Heart right ventricle (tissue), 16 donors: ENCODE data around the gene USP43. TPM values are rescaled to one million over a fixed set of nuclear protein-coding genes. Genes with fewer than 3 reads are reported as not detected.

Experiments
- ATAC-seq, 8 donors: fragments of 200-7000 bp; cut with Tn5 transposase; one replicate each; pipeline ENCODE4 v1.9.1; 2020; ENCODE audit warnings: mild to moderate bottlenecking in 8 of 8, moderate library complexity in 8 of 8, moderate number of reproducible peaks in 1 of 8
- DNase-seq, 2 donors: peaks; one replicate each; pipeline ENCODE4 v3.0.0-alpha.2; 2020
- H3K27ac ChIP-seq, 10 donors: fragments of 200-600 bp; sonication (generic) in 2 of 10; one replicate each; pipeline versions ENCODE4 v1.5.0 to v1.8.0; 2020 to 2022; ENCODE audit warnings: mild to moderate bottlenecking in 3 of 10
- H3K27me3 ChIP-seq, 7 donors: fragments of 200-600 bp; one replicate each; pipeline ENCODE4 v1.8.0; 2021 to 2022; ENCODE audit warnings: mild to moderate bottlenecking in 2 of 7
- H3K36me3 ChIP-seq, 9 donors: fragments of 200-600 bp; sonication (generic) in 1 of 9; one replicate each; pipeline versions ENCODE4 v1.5.0 to v1.8.0; 2020 to 2022; ENCODE audit warnings: mild to moderate bottlenecking in 2 of 9
- H3K4me1 ChIP-seq, 9 donors: fragments of 200-600 bp; sonication (generic) in 1 of 9; one replicate each; pipeline versions ENCODE4 v1.5.0 to v1.8.0; 2020 to 2022; ENCODE audit warnings: mild to moderate bottlenecking in 4 of 9
- H3K4me3 ChIP-seq, 10 donors: fragments of 200-600 bp; sonication (generic) in 2 of 10; one replicate each; pipeline versions ENCODE4 v1.5.0 to v1.8.0; 2020 to 2022; ENCODE audit warnings: mild to moderate bottlenecking in 7 of 10, moderate library complexity in 2 of 10
- H3K9me3 ChIP-seq, 11 donors: fragments of 200-600 bp in 10 of 11; sonication (generic) in 2 of 11; one replicate each; pipeline versions ENCODE4 v1.5.0 to v1.8.0; 2013 to 2022; ENCODE audit warnings: mild to moderate bottlenecking in 2 of 11, control low read depth in 1 of 11, moderate library complexity in 1 of 11
- WGBS, 2 donors: extraction: QIAGEN DNeasy Blood & Tissue Kit; methylation state at CpG; one replicate each; pipeline ENCODE4 v1.1.7; 2013; ENCODE audit warnings: inconsistent platforms in 1 of 2; 5-methylcytosine and 5-hydroxymethylcytosine counted together
- intact Hi-C, 10 donors: fragments of 100-400 bp; cut with DNase I; formaldehyde crosslinking; loops; one replicate each; pipeline versions ENCODE4 v1.11.1 to v1.14.2; 2022
- polyA plus RNA-seq, 2 donors: library from polyadenylated mRNA; stranded (reverse); fragments of 200-250 nt; gene quantifications; one replicate each; pipeline ENCODE4 v1.2.3, GENCODE V29; 2013
- total RNA-seq, 10 donors: library from RNA; stranded (reverse); fragmentation: NEBNext Ultra II Directional in 3 of 10; extraction: Animal tissue kit (Norgen Biotek cat#: 25700) in 3 of 10; gene quantifications; one replicate each; pipeline versions ENCODE4 v1.2.1 to v1.2.4, GENCODE V29; 2021 to 2023
- TF ChIP-seq, protein P1 (sequence below), 9 donors: fragments of 200-600 bp; sonication (generic) in 2 of 9; IDR thresholded peaks; one replicate each; pipeline versions ENCODE4 v1.5.0 to v1.8.0; 2021 to 2022; ENCODE audit warnings: antibody characterized with exemption in 9 of 9, mild to moderate bottlenecking in 5 of 9, moderate library complexity in 1 of 9
- donor health status: Arrhythmogenic right ventricular cardiomyopathy.
- donor health status: ischemic (EF 13 %, LVEDD 7.1; RV severe dilation, severe dysfunction).
- donor health status: healthy with polysubstance abuse.
- donor health status: DM: no; HTN: yes; CAD: no.
- donor health status: DM: no; HTN: no; CAD: no.
- donor health status: ischemic (EF 25% LVEDD 6.9; RV normal size, moderate dysfunction).
- donor health status: ischemic (EF 25% LVEDD 5.7; RV mildly dilated, moderate dysfunction).
- donor health status: healthy.
- donor health status: DM: yes; HTN: yes; CAD: no.
- donor health status: Ischemic cardiomyopathy.
- donor health status: ischemic (EF 35%, LVEDD 5.7; RV mildly dilated, moderate dysfunction).
- donor health status: nonischemic (EF 11% LVEDD 7.7; RV severe dilation, severe dysfunction).
- donor health status: DM: yes; HTN: yes; CAD: no.
- donor health status: PGD.
- donor health status: ischemic (EF 29% LVEDD 5.4; RV normal size, mild dysfunction).
- donor health status: nonischemic (EF 23%, LVEDD 6.1; RV moderate dilation, normal function).

The USP43 gene
- total and polyA plus RNA-seq, 12 donors: 0.03 to 0.07 TPM; not detected in 10

GRCh38 chr17:9768381-9768934 lies 123.1 kb downstream of the USP43 start:
- Histone ChIP-seq H3K27me3 (peaks cover 0 to 44% (median 24%) of the 10 kb centered on the region in 7 donors), H3K4me3 (no peak overlapping the region), H3K4me1 (peaks cover 0 to 19% (median 0%) of the 10 kb centered on the region in 9 donors), H3K27ac (no peak overlapping the region), H3K36me3 (no peaks in the 10 kb centered on the region), H3K9me3 (no peaks in the 10 kb centered on the region)
- TF ChIP-seq, protein P1, sequence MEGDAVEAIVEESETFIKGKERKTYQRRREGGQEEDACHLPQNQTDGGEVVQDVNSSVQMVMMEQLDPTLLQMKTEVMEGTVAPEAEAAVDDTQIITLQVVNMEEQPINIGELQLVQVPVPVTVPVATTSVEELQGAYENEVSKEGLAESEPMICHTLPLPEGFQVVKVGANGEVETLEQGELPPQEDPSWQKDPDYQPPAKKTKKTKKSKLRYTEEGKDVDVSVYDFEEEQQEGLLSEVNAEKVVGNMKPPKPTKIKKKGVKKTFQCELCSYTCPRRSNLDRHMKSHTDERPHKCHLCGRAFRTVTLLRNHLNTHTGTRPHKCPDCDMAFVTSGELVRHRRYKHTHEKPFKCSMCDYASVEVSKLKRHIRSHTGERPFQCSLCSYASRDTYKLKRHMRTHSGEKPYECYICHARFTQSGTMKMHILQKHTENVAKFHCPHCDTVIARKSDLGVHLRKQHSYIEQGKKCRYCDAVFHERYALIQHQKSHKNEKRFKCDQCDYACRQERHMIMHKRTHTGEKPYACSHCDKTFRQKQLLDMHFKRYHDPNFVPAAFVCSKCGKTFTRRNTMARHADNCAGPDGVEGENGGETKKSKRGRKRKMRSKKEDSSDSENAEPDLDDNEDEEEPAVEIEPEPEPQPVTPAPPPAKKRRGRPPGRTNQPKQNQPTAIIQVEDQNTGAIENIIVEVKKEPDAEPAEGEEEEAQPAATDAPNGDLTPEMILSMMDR (IDR thresholded peaks at IDR 0.05): peak; percentile 41 to 78 (median 64)
- intact Hi-C loops: loop anchor here in 4 of 10 donors (5.0 kb wide), 1 partner anchor 41 kb away; no protein-coding TSS in a partner anchor
- WGBS, 2 donors: 38 to 44% methylated on average over 5 of the region's 5 CpGs
- DNase-seq (no peak), ATAC-seq (no peak)

DNA sequence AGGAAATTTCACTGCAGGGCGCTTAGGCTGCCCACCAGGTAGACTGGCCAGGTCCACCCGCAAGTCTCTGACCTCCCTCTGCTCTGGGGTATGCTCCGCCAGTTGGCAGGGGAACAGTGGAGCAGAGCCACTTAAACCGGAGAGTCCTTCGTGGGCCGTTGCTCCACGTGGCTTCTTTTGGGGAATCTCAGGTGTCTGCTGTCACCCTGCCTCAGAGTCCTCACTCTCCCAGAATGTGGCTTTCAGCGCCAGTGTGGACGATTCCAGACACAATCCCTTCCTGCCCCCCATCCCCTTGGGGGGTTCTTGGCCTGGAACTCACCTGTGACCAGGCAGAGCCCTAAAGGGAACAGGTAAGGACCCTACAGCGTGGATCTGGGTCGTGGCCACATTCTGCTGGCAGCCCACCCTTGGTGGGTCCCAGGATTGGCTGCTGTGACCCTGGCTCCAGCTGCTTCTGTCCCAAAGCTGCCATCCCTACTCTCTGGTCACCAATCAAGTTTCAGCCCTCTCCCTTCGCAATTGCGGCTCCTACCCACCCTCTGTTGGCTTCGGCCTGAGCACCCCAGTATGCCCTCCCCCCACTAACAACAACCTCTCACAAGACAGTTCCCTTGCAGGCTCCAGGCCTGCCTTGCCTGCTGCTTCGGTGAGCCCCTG lies 123.8 kb downstream of the USP43 start:
- Histone ChIP-seq H3K36me3 (no peaks in the 10 kb centered on the region), H3K4me1 (peaks cover 0 to 19% (median 0%) of the 10 kb centered on the region in 9 donors), H3K4me3 (no peak overlapping the region), H3K9me3 (no peaks in the 10 kb centered on the region), H3K27ac (no peak overlapping the region), H3K27me3 (peaks cover 0 to 44% (median 24%) of the 10 kb centered on the region in 7 donors)
- ATAC-seq (no peak), DNase-seq (no peak)
- TF ChIP-seq, protein P1 (IDR thresholded peaks at IDR 0.05): no peak
- intact Hi-C loops: loop anchor here in 4 of 10 donors (5.0 kb wide), 1 partner anchor 42 kb away; no protein-coding TSS in a partner anchor
- 85% methylated on average over 15 of the region's 15 CpGs for WGBS, 2 donors

- H3K4me3 ChIP-seq: no peak overlapping the region
- peaks cover 0 to 9% (median 0%) of the 10 kb centered on the region in 11 donors for H3K9me3 ChIP-seq
- H3K4me1 ChIP-seq: peaks cover 0 to 11% (median 0%) of the 10 kb centered on the region in 9 donors
- no peaks in the 10 kb centered on the region for H3K36me3 ChIP-seq
- intact Hi-C loops: no loop called here
- no peak for ATAC-seq
- H3K27me3 ChIP-seq: peaks cover 0 to 34% (median 24%) of the 10 kb centered on the region in 7 donors
- WGBS, 2 donors: 92 to 93% methylated on average over 27 of the region's 27 CpGs
- DNase-seq: no peak
- TF ChIP-seq, protein P1 (IDR thresholded peaks at IDR 0.05): no peak
- no peak overlapping the region for H3K27ac ChIP-seq
These were observed 126.1 kb downstream of the USP43 start for GRCh38 chr17:9771465-9771864.

DNA sequence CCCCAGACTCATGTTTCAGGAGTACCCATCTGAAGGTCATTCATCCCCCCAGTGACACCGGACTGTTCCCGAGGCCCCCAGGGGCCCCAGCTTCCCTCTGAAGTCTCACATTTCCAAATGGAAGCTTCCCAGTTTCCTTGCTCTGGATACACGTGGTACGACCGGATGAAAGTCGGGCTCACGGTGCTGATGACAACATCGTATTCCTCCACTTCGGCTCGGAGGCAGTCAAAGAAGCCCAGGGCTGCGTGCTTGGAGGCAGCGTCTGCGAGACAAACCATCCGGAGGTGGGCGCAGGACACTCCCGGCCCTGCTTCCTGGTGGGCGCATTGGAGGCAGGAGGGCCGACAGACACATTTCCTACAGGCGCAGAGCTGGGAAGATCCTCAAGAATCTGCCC lies 127.3 kb downstream of the USP43 start:
- TF ChIP-seq, protein P1 (IDR thresholded peaks at IDR 0.05): no peak
- H3K27me3 ChIP-seq: peaks cover 0 to 26% (median 18%) of the 10 kb centered on the region in 7 donors
- ATAC-seq (no peak), DNase-seq (no peak)
- 74 to 78% methylated on average over 19 of the region's 19 CpGs for WGBS, 2 donors
- no peak overlapping the region for H3K27ac ChIP-seq
- peaks cover 0 to 13% (median 0%) of the 10 kb centered on the region in 11 donors for H3K9me3 ChIP-seq
- no peaks in the 10 kb centered on the region for H3K36me3 ChIP-seq
- intact Hi-C loops: no loop called here
- H3K4me3 ChIP-seq: no peak overlapping the region
- H3K4me1 ChIP-seq: peaks cover 0 to under 1% (median 0%) of the 10 kb centered on the region in 9 donors
